Esophagus (tissue), 2 donors: Measurements from ENCODE around the gene MARCO. TPM values are rescaled to one million over a fixed set of nuclear protein-coding genes. Genes with fewer than 3 reads are reported as not detected.
A peak's percentile ranks its signal among the peaks of the same experiment; 100 is the strongest.
"Not testable (repeated sequence)": the region's sequence is repeated elsewhere in the genome, so short reads cannot be mapped to it uniquely, and the experiment has no call there.

Source experiments
- H3K27ac ChIP-seq, 2 donors: one replicate each; pipeline ENCODE4 v1.5.1; 2013; ENCODE audit warnings: low read depth in 2 of 2, mild to moderate bottlenecking in 2 of 2, inconsistent platforms in 1 of 2, low read length in 1 of 2, moderate library complexity in 1 of 2
- H3K27me3 ChIP-seq, 2 donors: one replicate each; pipeline ENCODE4 v1.6.1; 2013; ENCODE audit warnings: low read length in 2 of 2, control low read depth in 1 of 2, mild to moderate bottlenecking in 1 of 2; ENCODE audit not compliant: insufficient read depth in 2 of 2, control insufficient read depth in 1 of 2
- H3K36me3 ChIP-seq, 2 donors: one replicate each; pipeline ENCODE4 v1.6.1; 2013; ENCODE audit warnings: low read length in 1 of 2; ENCODE audit not compliant: control insufficient read depth in 2 of 2, insufficient read depth in 2 of 2
- H3K4me1 ChIP-seq, 2 donors: one replicate each; pipeline ENCODE4 v1.6.1; 2013; ENCODE audit warnings: low read length in 1 of 2; ENCODE audit not compliant: control insufficient read depth in 2 of 2, insufficient read depth in 2 of 2
- H3K4me3 ChIP-seq, 2 donors: one replicate each; pipeline ENCODE4 v1.5.1; 2013; ENCODE audit warnings: low read length in 2 of 2, mild to moderate bottlenecking in 2 of 2, low read depth in 1 of 2, moderate library complexity in 1 of 2
- H3K9me3 ChIP-seq, 2 donors: one replicate each; pipeline ENCODE4 v1.6.1; 2013; ENCODE audit warnings: mild to moderate bottlenecking in 2 of 2, low read depth in 1 of 2, low read length in 1 of 2, moderate library complexity in 1 of 2; ENCODE audit not compliant: control insufficient read depth in 2 of 2, insufficient read depth in 1 of 2
- WGBS, 2 donors: extraction: QIAGEN DNeasy Blood & Tissue Kit; methylation state at CpG; one replicate each; pipeline ENCODE4 v1.1.7; 2013; 5-methylcytosine and 5-hydroxymethylcytosine counted together
- polyA plus RNA-seq, 2 donors: library from polyadenylated mRNA; stranded (reverse); fragments of 200-250 nt; gene quantifications; one replicate each; pipeline ENCODE4 v1.2.3, GENCODE V29; 2013
- donor health status: healthy with polysubstance abuse.
- donor health status: Bipolar disorder and iron deficiency.

Gene MARCO
- polyA plus RNA-seq, 2 donors, result 0.18 to 1.9 TPM

DNA sequence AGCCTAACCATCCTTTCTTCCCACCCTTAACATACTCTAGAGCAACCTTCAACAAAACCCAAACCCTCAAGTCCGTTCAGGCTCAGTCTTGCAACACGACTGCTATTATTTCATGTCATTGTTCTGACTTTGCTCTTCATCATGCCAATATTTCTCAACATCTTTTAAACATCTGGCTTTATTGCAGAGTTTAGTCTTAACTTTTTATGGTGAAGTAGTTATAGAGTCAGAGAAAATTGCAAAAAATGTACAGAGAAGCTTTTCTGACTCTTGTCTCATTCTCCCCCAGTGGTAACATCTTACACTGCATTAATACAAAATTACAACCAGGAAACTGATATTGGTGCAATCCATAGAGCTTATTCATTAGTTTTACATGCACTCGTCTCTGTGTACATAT lies 3.9 kb downstream of the MARCO start:
- 52 to 53% methylated on average over 3 of the region's 3 CpGs for WGBS, 2 donors
- Histone ChIP-seq H3K4me3 (no peak overlapping the region), H3K27ac (no peak overlapping the region), H3K9me3 (no peaks in the 10 kb centered on the region), H3K36me3 (no peaks in the 10 kb centered on the region), H3K27me3 (no peaks in the 10 kb centered on the region), H3K4me1 (no peaks in the 10 kb centered on the region)

DNA sequence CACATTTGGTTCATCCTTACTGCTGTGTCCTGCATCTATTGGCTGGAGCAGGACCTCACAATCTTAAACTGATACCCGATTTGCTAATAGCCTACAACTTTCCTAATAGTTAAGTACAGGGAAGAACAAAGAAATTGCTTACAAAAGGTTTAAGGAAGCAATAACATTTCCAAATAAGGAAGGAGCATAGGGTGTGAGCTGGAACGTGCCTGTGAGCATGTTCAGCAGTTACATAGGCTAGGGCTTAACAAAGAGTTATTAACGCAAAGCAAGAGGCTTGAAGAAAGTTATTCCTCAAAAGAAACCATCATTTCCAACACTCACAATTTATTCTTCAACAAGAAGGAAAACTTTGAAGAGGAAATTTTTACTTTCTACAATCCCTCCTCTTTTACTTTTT lies 6.3 kb downstream of the MARCO start:
- not testable (repeated sequence) for H3K27me3 ChIP-seq, H3K36me3 ChIP-seq, H3K4me3 ChIP-seq, H3K4me1 ChIP-seq, H3K9me3 ChIP-seq, H3K27ac ChIP-seq
- WGBS, 2 donors, result 37 to 46% methylated on average over 3 of the region's 3 CpGs

DNA sequence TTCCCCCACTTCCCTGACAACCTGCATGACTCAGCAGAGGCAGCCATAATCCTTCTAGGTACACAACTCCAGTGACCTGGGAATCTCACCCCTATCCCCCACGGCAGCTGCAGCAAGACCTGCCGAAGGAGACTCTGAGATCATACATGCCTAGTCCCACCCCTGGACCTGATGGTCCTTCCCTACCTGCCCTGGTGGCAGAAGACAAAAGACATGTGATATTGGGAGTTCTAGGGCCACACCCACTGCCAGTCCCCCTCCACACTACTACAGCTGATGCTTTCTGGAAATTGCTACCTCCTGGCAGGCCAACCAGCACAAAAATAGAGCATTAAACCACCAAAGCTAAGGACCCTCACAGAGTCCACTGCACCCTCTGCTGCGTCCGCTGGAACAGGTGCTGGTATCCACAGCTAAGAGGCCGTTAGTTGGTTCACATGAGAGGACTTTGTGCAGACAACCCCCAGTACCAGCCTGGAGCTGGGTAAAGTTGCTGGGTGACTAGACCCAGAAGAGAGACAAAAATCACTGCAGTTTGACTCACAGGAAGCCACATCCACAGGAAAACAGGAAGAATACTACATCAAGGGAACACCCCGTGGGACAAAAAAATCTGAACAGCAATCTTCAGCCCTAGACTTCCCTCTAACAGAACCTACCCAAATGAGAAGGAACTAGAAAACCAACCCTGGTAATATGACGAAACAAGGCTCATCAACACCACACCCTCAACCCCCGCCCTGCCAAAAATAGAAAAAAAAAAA lies 12.5 kb downstream of the MARCO start:
- Histone ChIP-seq H3K27me3 (no peaks in the 10 kb centered on the region), H3K4me1 (no peaks in the 10 kb centered on the region), H3K27ac (no peak overlapping the region), H3K9me3 (peaks cover 0 to 2% of the 10 kb centered on the region in 2 donors), H3K36me3 (no peaks in the 10 kb centered on the region), H3K4me3 (no peak overlapping the region)
- WGBS, 2 donors, result 53 to 67% methylated on average over 8 of the region's 8 CpGs

DNA sequence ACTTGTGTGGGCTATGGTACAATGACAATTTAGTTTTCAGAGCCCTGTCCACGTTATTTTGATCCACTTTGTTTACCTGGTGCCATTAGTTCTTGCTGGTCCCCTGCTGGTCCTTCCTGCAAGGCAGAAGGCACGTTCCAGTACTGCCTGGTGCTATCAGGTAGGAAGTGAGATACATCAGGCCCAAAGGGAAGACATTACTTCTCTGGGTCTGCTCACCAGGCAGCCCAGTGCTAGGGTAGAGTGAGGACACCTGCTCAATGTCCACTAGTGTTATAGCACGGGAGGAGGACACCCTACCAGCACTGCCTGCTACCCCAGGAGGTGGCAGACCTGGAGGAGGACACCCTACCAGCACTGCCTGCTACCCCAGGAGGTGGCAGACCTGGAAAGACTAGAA lies 23.7 kb downstream of the MARCO start:
- 33 to 38% methylated on average over 3 of the region's 3 CpGs for WGBS, 2 donors
- Histone ChIP-seq H3K4me1 (no peaks in the 10 kb centered on the region), H3K4me3 (no peak overlapping the region), H3K9me3 (no peaks in the 10 kb centered on the region), H3K27ac (no peak overlapping the region), H3K36me3 (no peaks in the 10 kb centered on the region), H3K27me3 (no peaks in the 10 kb centered on the region)

DNA sequence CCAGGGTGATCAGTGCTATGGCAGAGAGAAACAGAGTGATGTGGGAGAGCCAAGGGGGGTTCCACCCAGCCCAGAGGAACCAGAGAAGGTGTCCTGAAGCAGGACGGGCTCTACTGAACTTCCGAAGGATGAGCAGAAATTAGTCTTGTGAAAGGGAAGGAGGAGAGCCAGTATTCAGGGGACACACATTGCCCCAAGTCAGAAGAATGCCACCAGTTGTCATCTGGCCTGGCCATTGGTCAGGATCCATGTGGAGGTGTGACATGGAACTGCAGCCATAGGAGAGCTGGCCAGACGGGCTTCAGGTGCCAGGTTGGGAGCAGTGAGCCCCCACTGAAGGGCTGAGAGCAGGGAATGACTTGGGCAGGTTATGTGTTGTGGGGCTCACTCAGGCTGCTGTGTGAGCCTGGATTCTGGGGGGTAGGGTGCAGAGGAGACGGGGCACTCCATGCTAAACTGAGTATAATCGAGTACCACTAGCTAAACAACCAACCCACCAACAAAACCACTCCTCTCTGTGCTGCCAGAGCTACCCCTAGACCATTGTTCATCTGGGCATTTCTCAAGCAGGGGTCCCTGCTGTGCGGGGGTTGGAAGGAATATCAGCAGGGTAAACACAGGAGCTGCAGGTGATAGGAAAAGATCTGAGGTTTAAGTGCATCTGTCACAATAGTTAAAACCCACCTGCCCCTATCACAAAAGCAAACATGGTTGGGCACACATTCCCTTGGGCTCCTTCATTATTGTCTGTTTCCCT lies 25.3 kb downstream of the MARCO start:
- 61 to 64% methylated on average over 6 of the region's 6 CpGs for WGBS, 2 donors
- no peaks in the 10 kb centered on the region for H3K9me3 ChIP-seq
- no peak overlapping the region for H3K27ac ChIP-seq
- no peak overlapping the region for H3K4me3 ChIP-seq
- H3K4me1 ChIP-seq, result no peaks in the 10 kb centered on the region
- H3K36me3 ChIP-seq, result no peaks in the 10 kb centered on the region
- H3K27me3 ChIP-seq, result no peaks in the 10 kb centered on the region

DNA sequence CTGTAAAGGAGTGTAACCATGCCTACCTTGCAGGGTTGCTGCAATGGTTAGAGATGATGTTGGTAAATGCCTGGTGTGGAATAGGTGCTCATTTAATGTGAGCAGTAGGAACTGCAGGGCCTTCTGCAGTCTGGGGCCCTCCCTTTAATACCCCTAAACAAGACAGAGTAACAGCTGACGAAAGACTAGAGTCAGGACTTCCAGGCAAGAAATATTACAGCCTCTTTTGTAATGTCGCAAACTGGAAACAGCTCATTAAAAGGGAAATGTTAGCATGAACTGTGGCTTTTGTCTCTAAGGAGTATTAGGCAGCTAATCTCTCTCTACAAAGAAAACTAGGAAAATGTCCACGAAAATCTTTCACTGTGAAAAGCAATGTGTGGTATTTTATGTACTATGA lies 26.0 kb downstream of the MARCO start:
- H3K36me3 ChIP-seq, result no peaks in the 10 kb centered on the region
- no peak overlapping the region for H3K4me3 ChIP-seq
- no peaks in the 10 kb centered on the region for H3K4me1 ChIP-seq
- no peaks in the 10 kb centered on the region for H3K27me3 ChIP-seq
- WGBS, 2 donors, result 58 to 63% methylated on average over 3 of the region's 3 CpGs
- H3K27ac ChIP-seq, result no peak overlapping the region
- H3K9me3 ChIP-seq, result no peaks in the 10 kb centered on the region

DNA sequence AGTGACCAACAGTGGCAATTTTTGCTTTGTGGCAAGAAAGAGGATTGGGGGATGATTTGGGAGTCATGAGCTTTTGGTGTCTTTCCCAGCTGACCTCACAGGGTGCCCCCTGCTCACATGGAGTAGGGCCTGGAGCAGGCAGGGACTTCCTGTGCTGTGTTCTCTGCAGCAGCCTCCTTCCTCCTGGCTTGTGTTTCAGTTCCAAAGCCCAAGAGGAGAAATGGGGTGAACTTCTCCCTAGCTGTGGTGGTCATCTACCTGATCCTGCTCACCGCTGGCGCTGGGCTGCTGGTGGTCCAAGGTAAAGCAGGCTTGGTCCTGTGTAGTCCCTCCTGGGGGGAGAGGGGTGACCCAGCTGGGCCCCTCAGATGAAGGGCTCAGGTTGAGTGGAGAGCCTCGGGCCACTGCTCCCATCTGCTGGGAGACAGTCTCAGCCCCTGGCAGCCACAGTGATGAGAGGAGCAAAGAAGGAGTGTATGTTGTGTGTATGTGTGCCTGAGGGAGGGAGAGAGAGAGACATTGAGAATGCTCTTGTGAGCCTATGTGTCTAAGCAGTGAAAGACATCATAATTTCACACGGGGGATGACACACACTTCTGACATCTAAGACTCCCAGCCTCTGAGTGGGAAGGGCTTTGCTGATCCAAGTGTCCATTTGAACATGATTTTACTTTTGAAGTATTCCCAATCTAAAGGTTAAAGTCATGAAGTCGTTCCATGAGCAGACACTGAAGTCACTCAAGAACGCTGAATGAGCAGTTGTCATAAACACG lies 27.2 kb downstream of the MARCO start:
- no peaks in the 10 kb centered on the region for H3K4me1 ChIP-seq
- no peaks in the 10 kb centered on the region for H3K27me3 ChIP-seq
- WGBS, 2 donors, result 80 to 86% methylated on average over 7 of the region's 7 CpGs
- no peak overlapping the region for H3K4me3 ChIP-seq
- H3K36me3 ChIP-seq, result no peaks in the 10 kb centered on the region
- no peak overlapping the region for H3K27ac ChIP-seq
- no peaks in the 10 kb centered on the region for H3K9me3 ChIP-seq

DNA sequence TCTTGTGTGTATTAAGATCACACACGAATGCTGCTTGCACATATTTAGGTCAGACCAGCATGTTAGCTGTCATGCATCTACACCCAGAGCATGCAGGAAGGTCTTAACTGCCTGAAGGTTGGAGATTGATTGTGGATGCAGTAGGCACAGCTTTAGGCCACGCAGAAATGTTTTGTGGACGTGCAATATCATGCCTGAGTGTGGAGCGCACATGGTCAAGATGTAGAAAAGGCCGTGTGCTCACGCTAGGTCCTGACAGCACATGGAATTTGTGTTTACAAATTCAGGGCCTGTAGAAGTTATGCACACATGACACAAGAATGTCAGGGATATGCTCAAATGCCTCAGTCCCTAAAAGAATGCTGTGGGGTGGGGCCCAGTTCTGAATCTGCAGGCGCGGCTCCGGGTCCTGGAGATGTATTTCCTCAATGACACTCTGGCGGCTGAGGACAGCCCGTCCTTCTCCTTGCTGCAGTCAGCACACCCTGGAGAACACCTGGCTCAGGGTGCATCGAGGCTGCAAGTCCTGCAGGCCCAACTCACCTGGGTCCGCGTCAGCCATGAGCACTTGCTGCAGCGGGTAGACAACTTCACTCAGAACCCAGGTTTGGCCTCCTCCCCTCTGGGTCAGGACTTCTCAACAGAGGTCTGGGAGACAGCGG lies 27.9 kb downstream of the MARCO start:
- Histone ChIP-seq H3K27ac (peak overlapping the region in 1 of 2 donors; percentile 45), H3K4me1 (no peaks in the 10 kb centered on the region), H3K9me3 (no peaks in the 10 kb centered on the region), H3K4me3 (no peak overlapping the region), H3K36me3 (no peaks in the 10 kb centered on the region), H3K27me3 (no peaks in the 10 kb centered on the region)
- 81 to 88% methylated on average over 16 of the region's 16 CpGs for WGBS, 2 donors

DNA sequence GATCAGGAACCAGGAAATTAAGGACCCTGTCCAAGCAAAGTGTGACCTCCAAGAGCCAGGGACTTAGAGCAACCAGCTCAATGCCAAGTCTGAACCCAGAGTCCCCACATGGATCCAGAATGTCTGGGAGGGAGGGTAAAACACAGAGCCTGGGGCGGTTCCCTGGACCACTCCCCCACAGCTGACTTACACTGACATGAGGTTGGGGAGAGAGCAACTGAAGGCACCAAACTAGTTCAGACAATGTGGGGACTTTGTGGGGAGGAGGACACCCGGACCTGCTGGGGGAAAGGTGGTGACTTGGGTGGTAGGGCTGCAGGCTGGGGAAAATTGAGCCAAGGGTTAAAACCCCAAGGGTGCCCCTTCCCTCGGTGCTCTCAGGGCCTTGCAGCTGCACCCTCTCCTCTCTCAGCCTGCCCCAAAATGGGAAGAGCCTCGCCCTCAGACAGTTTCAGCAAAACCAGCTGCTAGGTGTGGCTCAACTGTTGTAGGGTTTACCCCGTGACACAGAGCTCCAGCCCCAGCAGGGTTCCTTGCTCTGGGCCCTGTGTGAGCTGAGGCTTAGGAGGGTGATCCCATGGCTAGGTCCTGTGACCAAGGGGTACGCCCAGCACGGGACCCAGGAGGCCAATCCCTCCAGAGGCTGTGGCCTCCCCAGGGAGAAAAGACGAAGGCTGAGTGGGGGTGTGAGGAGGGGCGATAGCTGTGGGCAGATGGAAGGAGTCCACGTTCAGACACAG lies 28.6 kb downstream of the MARCO start:
- Histone ChIP-seq H3K4me3 (no peak overlapping the region), H3K27ac (peak overlapping the region in 1 of 2 donors; percentile 56), H3K4me1 (no peaks in the 10 kb centered on the region), H3K36me3 (no peaks in the 10 kb centered on the region), H3K9me3 (no peaks in the 10 kb centered on the region), H3K27me3 (no peaks in the 10 kb centered on the region)
- 55 to 61% methylated on average over 10 of the region's 10 CpGs for WGBS, 2 donors
